HG03196 (cell line): Measurements from ENCODE around the gene TLE2.
"Not testable (repeated sequence)": the region's sequence is repeated elsewhere in the genome, so short reads cannot be mapped to it uniquely, and the experiment has no call there.

Source experiments
- ATAC-seq: cut with Tn5 transposase; IDR thresholded peaks from one replicate; pipeline ENCODE4 v1.9.1; 2021; ENCODE audit not compliant: unreplicated experiment

TLE2 gene

DNA sequence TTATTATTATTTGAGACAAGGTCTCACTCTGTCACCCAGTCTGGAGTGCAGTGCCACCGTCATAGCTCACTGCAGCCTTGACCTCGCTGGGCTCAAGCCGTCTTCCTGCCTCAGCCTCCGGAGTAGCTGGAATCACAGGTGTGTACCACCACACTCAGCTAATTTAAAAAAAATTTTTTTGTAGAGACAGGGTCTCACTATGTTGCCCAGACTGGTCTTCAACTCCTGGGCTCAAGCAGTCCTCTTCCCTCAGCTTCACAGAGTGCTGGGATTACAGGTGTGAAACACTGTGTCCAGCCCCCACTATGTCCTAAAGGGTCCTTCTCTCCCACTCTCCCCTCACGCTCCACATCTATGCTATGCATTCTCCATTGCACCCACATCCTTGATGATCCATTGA lies 9.1 kb upstream of the TLE2 start:
- no peak for ATAC-seq

- not testable (repeated sequence) for ATAC-seq
Observed at GRCh38 chr19:3036977-3037544, 8.0 kb upstream of the TLE2 start.

DNA sequence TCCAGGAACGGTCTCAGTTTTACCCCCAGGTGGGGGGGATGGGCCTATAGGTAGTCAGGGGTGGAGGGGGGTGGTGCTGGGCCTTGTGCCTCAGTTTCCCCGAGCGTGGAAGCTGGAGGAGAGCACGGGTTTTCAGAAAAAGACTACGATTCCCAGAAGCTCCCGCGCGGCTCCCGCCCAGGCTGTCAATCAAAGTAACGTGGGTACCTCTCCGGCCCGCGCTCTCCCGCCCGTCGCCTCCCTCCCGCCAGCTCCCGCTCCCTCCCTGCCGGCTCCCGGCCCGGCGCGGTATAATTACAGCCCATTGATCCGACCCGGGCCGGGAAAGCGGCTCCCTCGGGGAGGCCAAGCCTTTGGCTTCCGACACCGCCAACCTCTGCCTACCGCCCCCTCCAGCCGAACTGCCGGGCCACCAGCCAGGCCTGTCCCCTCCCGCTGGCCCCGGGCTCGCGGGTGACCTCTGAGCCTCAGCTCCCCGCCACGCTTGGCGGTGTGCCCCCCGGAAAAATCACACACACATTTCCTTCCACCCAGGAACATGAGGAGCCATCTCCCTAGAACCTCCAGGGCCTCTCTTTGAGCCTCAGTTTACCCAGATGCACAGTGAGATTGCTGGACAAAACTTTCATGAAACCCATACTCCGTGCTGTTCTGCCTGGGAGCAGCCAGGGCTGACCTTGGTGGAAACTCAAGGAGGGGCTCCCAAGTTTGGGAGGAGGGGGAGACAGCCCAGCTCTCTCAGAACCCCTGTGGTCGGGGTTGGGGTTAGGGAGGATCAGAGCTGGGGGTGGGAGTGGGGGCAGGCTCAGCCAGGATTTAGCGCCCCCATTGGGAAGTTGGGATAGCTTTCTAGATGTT lies 7.3 kb upstream of the TLE2 start:
- ATAC-seq = peak; percentile 59

DNA sequence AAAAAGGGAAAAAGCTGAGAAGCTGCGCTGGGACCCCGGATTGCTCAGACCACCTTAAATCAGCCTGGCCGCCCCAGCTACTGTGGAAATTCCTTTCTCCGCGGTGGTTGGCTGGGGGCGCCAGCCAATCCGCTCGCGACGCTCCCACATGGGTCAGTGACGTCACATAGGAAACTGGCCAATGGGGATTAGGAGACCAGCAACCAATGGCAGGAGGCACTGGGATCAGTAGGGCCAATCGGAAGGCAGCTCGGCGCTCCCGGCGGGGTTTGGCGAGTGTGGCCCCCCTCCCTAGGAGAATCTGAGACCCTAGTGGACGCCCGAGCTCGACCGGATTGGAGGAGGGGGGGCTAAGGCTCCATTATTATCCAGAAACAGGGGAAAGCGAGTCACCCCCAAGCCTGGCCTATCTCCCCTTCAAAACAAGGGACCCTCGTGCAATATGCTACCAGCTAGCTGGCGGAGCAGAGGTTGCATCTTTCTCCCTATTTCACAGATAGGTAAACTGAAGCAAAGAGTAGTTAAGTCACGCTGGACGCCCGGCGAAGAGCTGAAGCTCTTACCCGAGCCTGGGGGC lies 6.5 kb upstream of the TLE2 start:
- ATAC-seq = peak; percentile 77

DNA sequence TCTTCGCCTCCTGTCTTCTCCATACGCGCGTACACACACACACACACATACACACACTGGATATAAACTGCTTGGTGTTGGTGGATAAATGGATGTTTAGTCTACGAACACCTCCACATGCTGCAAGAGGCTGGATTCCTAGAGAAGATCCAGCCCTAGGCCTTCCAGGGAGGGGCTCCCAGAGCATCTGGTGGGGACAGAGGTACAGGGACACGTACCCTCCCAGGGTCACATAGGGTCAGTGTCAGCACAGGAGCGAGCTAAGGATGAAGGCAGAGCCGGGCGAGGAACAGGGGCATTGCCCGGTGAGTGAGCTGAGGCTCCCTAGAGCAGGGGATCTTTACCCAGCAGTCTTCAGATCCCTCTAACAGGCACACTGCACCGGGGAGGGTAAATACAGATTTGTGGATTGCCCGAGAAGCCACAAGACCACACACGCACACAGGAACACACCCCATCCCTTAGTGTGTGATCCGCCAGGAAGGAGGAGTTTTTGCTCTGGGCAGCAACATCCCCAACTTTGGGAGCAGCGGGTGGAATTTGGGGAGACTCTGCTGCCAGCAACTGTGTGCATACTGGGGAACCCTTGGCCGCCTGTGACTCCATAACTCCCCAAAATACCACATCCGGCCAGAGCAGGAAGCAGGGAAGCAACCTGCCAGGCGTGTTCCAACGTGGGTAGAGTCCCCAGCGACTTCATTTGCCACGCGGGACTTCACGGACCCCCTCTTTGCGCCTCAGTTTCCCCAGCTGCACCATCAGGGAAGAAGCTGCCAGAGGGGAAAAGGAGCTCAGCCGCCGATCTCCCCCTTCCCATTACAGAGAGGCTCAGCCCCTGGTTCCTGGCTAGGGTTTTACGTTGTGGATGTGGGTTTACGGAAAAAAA lies 5.8 kb upstream of the TLE2 start:
- ATAC-seq = no peak

DNA sequence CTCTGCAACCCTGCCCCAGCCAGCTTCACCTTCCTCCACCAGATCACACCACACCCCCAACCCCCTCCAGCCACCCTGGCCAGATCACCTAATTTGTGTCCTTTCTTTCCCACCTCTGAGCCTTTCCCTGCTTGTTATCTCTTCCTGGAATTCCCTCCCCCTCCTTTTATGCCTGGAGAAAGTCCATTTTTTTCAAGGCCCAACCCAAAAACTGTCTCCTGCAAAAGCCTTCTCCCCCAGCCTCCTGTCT lies 5.3 kb upstream of the TLE2 start:
- no peak for ATAC-seq

DNA sequence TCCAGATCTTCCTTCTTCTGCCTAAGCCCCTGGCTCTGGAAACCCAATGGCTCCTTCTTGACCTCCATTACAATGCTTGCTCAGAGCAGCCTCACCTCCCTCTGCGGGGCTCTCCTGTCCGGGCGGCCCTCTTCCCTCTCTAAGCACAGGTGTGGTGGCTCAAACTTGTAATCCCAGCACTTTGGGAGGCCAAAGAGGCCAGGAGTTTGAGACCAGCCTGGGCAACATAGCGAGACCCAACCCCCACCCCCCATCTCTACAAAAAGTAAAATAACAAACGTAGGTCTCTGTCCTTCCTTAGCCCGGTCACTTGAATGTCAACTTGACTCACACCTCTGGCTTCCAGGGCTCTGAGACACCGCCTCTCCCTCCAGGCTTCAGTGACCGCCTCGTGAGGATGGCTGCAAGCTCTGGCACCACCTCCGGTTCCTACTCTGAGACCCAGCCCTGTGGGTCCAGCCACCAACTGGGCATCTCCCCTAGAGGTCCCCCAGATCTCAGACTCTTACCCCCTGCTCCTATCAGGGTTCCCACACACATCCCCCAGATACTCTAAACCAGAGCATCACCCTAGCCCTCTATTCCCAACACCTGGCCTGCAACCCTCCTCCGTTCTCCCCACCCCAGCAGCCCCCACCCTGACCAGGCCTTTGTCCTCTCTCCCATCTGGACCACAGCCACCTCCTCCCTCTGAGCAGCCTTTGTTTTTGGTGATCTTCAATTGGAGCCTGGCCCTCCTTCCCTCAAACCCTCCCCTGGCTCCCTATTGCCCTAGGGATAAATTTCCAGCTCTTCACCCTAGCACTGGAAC lies 4.7 kb upstream of the TLE2 start:
- ATAC-seq = no peak

DNA sequence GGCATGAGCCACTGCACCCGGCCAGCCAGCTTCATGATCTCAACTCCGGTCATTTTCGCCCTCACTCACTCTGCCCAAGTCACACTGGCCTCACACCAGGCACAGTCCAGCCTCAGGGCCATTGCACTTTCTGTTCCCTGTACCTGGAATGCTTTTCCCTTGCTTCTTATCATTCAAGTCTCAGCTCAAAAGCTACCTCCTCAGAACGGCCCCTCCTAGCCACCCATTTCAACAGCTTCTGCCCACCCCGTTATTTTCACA lies 2.5 kb upstream of the TLE2 start:
- no peak for ATAC-seq

DNA sequence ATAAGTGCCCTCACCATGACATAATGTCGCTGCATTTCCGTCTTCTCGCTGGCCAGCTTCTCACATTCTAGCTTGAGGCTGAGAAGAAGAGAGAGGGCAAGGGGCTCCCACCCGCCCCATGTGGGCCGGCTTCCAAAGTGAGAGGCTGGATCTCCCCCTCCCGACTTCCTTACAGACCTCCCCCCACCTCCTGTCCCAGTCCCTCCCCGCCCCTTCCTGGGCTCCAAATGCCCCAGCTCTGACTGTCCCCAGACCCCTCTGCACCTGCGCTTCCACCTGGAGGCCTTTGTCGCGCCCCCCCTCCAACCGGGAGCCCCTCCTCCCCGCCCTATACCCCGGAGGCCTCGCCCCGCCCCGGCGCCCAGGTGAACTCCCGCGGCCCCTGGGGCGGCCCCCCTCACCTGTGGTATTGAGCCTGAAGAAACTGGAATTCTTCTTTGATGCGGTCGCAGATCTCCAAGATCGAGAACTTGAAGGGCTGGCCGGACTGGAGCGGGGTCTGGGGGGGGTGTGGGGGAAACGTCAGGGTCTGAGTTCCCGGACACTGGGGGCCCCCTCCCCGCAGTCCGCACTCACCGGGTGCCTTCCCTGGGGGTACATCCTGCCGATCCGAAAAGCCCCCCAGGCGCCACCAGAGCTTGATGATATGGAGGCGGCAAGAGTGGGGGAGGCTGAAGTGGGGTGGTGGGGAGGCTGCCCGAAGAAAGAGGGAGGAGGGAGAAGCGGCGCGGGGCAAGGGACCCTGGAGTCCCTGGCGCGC lies 595 bp downstream of the TLE2 start:
- no peak for ATAC-seq

- no peak for ATAC-seq
Observed at GRCh38 chr19:3027981-3028304, 1.1 kb downstream of the TLE2 start.

DNA sequence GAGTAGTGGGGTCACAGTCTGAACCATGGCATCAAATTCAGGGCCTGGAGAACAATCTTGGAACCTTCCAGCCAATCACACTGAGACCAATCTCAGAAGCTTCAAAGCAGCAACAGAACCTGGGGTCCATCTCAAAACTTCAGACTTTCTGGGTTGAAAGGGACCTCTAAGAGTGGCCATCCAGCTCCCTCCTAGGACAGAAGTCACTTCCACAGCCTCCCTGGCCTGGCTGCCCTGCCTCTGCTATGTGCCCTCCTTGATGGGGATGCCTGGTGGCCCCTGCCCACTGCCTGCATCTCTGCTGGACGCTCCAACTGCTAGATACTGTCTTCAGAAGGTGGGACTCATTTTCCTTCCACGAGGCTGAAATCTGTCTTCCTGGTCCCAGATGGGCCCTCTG lies 1.8 kb downstream of the TLE2 start:
- no peak for ATAC-seq

DNA sequence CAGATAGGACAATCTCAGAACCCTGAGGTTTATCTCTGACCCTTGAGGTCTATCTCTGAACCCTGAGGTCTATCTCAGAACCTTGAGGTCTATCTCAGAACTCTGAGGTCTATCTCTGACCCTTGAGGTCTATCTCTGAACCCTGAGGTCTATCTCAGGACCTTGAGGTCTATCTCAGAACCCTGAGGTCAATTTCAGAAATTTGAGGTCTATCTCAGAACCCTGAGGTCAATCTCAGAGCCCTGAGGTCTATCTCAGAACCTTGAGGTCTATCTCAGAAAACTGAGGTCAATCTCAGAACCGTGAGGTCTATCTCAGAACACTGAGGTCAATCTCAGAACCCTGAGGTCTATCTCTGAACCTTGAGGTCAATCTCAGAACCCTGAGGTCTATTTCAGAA lies 2.3 kb downstream of the TLE2 start:
- no peak for ATAC-seq

GRCh38 chr19:3025549-3025886 lies 3.6 kb downstream of the TLE2 start:
- ATAC-seq = no peak

DNA sequence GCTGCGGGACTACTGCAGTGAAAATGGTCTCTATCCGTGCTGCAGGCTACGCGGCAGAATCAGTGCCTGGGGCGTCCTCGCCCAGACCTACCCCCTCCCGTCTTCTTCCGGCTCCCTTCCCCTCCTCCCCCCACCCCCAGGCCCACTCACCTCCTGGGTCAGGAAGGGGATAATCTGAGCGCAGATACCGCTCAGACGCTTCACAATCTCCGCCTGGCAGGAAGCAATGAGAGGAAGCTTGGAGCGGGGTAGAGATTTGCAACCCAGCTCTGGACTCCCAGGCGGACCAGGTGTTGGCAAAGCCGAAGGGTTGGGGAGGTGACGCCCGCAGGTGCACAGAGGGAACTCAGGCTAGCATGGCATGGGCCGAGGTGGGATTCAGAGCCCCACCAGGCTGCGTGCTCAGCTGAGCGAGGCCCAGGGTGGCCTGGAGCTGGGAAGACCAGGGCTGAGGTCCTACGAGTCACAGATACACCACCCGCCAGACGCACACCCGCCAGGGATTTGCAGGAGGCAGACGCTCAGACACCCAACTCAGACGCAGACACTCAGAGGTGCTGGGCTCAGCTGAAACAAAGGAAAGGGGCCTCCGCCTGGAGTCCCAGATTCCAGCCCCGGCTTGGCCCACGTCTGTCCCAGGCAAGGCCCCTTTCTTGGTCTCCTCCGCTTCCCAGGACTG lies 4.1 kb downstream of the TLE2 start:
- ATAC-seq = no peak

- ATAC-seq = no peak
Observed at GRCh38 chr19:3024509-3024869, 4.6 kb downstream of the TLE2 start.

- ATAC-seq = no peak
Observed at GRCh38 chr19:3020321-3020960, 8.6 kb downstream of the TLE2 start.

DNA sequence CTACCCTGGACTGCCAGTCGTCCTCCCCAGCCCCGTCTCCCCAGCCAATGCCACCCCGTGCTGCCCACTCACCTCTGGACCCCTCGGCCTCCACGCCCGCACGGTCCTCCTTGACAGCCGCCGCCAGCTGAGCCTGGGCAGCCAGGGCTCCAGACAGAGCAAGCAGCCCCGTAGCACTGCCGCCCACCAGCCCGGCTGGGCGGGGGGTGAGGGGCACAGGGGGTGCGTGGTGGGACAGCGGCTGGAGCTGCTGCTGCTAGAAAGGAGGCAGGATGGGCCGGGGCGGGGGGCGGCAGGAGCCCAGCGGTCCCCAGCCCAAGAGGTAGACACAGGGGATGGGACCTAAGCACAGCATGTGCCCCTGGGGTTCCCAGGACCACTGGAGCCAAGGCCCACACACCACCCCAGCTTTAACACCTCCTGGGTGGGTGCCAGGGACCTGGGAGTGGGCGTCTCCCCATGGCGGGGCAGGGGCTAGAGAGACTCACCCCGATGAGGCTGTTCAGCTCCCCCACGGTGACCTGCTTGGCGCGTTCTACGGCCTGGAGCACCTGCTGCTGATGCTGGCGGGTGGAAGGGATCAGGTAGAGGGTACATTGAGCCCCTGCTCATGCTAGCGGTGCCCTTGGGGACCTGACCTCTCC lies 9.7 kb downstream of the TLE2 start:
- ATAC-seq = no peak

GRCh38 chr19:3017923-3018322 lies 11.2 kb downstream of the TLE2 start:
- ATAC-seq = no peak
